GM12891 (cell line): ENCODE measurements around the gene PRKRIP1.

Experiments used
- POLR2A ChIP-seq: IDR thresholded peaks from 2 replicates; pipeline ENCODE4 v1.6.1; 2011; ENCODE audit warnings: low read depth, low read length, control low read depth
- POLR2AphosphoS5 ChIP-seq: IDR thresholded peaks from 2 replicates; pipeline ENCODE4 v1.6.1; 2011; ENCODE audit warnings: low read depth, low read length, control low read depth
- TAF1 ChIP-seq: IDR thresholded peaks from 2 replicates; pipeline ENCODE4 v1.6.1; 2011; ENCODE audit warnings: low read depth, low read length, control low read depth

DNA sequence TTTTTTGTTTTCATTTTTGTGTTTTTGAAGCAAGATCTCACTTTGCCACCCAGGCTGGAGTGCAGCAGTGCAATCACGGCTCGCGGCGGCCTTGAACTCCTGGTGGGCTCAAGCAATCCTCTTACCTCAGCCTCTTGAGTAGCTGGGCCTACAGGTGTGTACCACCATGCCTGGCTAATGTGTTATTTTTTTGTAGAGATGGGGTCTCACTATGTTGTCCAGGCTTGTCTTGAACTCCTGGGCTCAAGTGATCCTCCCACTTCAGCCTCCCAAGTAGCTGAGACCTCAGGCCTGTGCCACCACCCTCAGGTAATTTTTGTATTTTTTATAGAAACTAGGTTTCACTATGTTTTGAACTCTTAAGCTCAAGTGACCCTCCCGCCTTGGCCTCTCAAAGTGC, 14.8 kb downstream of the PRKRIP1 start:
- TF ChIP-seq TAF1: no peak
- no peak for TF ChIP-seq POLR2AphosphoS5
- no peak for TF ChIP-seq POLR2A
